DND-41 (cell line): ENCODE measurements around the gene AP1AR.

Experiments used
- ATAC-seq: fragments of 200-7000 bp; cut with Tn5 transposase; 3 replicates; pipeline ENCODE4 v1.9.1; 2021; ENCODE audit warnings: low read depth; ENCODE audit not compliant: insufficient read depth
- DNase-seq: peaks from one replicate; pipeline ENCODE4 v3.0.0-alpha.2; 2020
- H2AFZ ChIP-seq: 2 replicates; pipeline ENCODE4 v1.6.0; 2012; ENCODE audit warnings: low read depth, low read length
- H3K27ac ChIP-seq: 2 replicates; pipeline ENCODE4 v1.5.1; 2012; ENCODE audit warnings: low read length, inconsistent platforms
- H3K27me3 ChIP-seq: fragments of 200-600 bp; sonication (generic); 2 replicates; pipeline ENCODE4 v1.6.0; 2012; ENCODE audit warnings: low read length, mild to moderate bottlenecking, inconsistent platforms; ENCODE audit not compliant: insufficient read depth, poor library complexity
- H3K36me3 ChIP-seq: 2 replicates; pipeline ENCODE4 v1.5.1; 2012; ENCODE audit warnings: low read length, inconsistent platforms; ENCODE audit not compliant: insufficient read depth
- H3K4me1 ChIP-seq: 2 replicates; pipeline ENCODE4 v1.5.1; 2012; ENCODE audit warnings: mild to moderate bottlenecking, low read length; ENCODE audit not compliant: insufficient read depth
- H3K4me2 ChIP-seq: 2 replicates; pipeline ENCODE4 v1.6.0; 2012; ENCODE audit warnings: mild to moderate bottlenecking, moderate library complexity, low read length, inconsistent platforms; ENCODE audit not compliant: insufficient read depth
- H3K4me3 ChIP-seq, 2 experiments: fragments of 200-600 bp in 1 of 2; shearing (Covaris generic) in 1 of 2; 2 replicates each; pipeline ENCODE4 v1.5.1; 2012 to 2016; ENCODE audit warnings: inconsistent platforms in 2 of 2, low read length in 2 of 2, mild to moderate bottlenecking in 2 of 2, low read depth in 1 of 2, moderate library complexity in 1 of 2
- H3K79me2 ChIP-seq: 2 replicates; pipeline ENCODE4 v1.6.0; 2012; ENCODE audit warnings: low read length, inconsistent platforms; ENCODE audit not compliant: insufficient read depth
- H3K9ac ChIP-seq: 2 replicates; pipeline ENCODE4 v1.6.0; 2012; ENCODE audit warnings: low read depth, mild to moderate bottlenecking, inconsistent platforms, low read length, moderate library complexity
- H3K9me3 ChIP-seq: 2 replicates; pipeline ENCODE4 v1.5.1; 2012; ENCODE audit warnings: low read length, moderate library complexity, mild to moderate bottlenecking, inconsistent platforms; ENCODE audit not compliant: insufficient read depth, severe bottlenecking
- H4K20me1 ChIP-seq: 2 replicates; pipeline ENCODE4 v1.6.0; 2012; ENCODE audit warnings: low read length; ENCODE audit not compliant: insufficient read depth
- CTCF ChIP-seq: IDR thresholded peaks from 2 replicates; pipeline ENCODE4 v1.5.1; 2012; ENCODE audit warnings: borderline replicate concordance, low read length, moderate library complexity, mild to moderate bottlenecking; ENCODE audit not compliant: poor library complexity, severe bottlenecking; ENCODE audit errors: extremely low read depth
- EZH2 ChIP-seq: IDR thresholded peaks from 3 replicates; pipeline ENCODE4 v1.6.1; 2012; ENCODE audit warnings: borderline replicate concordance, low read depth, mild to moderate bottlenecking, moderate library complexity, low read length, inconsistent platforms; ENCODE audit not compliant: severe bottlenecking

The AP1AR gene

GRCh38 chr4:112270640-112271421 lies 39.2 kb downstream of the AP1AR start:
- 0 out of 2 replicates have a peak, but pooled peaks cover 3% of the 10 kb centered on the region for H4K20me1 ChIP-seq
- H3K79me2 ChIP-seq: no peaks in the 10 kb centered on the region
- H2AFZ ChIP-seq: no peak overlapping the region
- H3K9ac ChIP-seq: no peak overlapping the region
- H3K27ac ChIP-seq: no peak overlapping the region
- no peak for TF ChIP-seq CTCF
- no peak for TF ChIP-seq EZH2
- H3K4me2 ChIP-seq: no peak overlapping the region
- H3K9me3 ChIP-seq: no peaks in the 10 kb centered on the region
- H3K4me3 ChIP-seq: no peak overlapping the region
- H3K4me1 ChIP-seq: no peaks in the 10 kb centered on the region
- DNase-seq: no peak
- no peak for ATAC-seq
- peaks cover 32% of the 10 kb centered on the region for H3K36me3 ChIP-seq
- H3K27me3 ChIP-seq: no peaks in the 10 kb centered on the region

- Histone ChIP-seq H3K4me1 (no peaks in the 10 kb centered on the region), H2AFZ (no peak overlapping the region), H3K79me2 (peaks cover 8% of the 10 kb centered on the region), H3K4me3 (no peak overlapping the region), H4K20me1 (peaks cover 9% of the 10 kb centered on the region), H3K9me3 (no peaks in the 10 kb centered on the region), H3K9ac (no peak overlapping the region), H3K27ac (no peak overlapping the region), H3K27me3 (no peaks in the 10 kb centered on the region), H3K4me2 (no peak overlapping the region), H3K36me3 (peaks cover 38% of the 10 kb centered on the region)
- TF ChIP-seq EZH2 (no peak), CTCF (no peak)
- ATAC-seq (no peak), DNase-seq (no peak)
Observed at GRCh38 chr4:112272292-112272691, 40.7 kb downstream of the AP1AR start.

- Histone ChIP-seq H3K4me1 (peaks cover 2% of the 10 kb centered on the region; the same call in 1 of the 2 replicates), H2AFZ (no peak overlapping the region), H3K4me3 (no peak overlapping the region), H4K20me1 (peaks cover 12% of the 10 kb centered on the region), H3K79me2 (peaks cover 31% of the 10 kb centered on the region), H3K9me3 (no peaks in the 10 kb centered on the region), H3K27me3 (no peaks in the 10 kb centered on the region), H3K9ac (no peak overlapping the region), H3K36me3 (peaks cover 40% of the 10 kb centered on the region), H3K27ac (no peak overlapping the region), H3K4me2 (no peak overlapping the region)
- no peak for DNase-seq
- TF ChIP-seq EZH2 (no peak), CTCF (no peak)
- ATAC-seq: no peak
Observed at GRCh38 chr4:112274959-112275358, 43.4 kb downstream of the AP1AR start.
